Muscle layer of colon (tissue), 2 donors: ENCODE data around the gene STARD5.
"Not testable (repeated sequence)": the region's sequence is repeated elsewhere in the genome, so short reads cannot be mapped to it uniquely, and the experiment has no call there.

Experiments
- H3K27ac ChIP-seq: one replicate; pipeline ENCODE4 v1.7.0; 2013; ENCODE audit warnings: low read depth, mild to moderate bottlenecking, low read length, moderate library complexity
- H3K27me3 ChIP-seq, 2 donors: one replicate each; pipeline ENCODE4 v1.7.0; 2013; ENCODE audit warnings: low read length in 2 of 2, mild to moderate bottlenecking in 2 of 2; ENCODE audit not compliant: insufficient read depth in 2 of 2, control insufficient read depth in 1 of 2
- H3K36me3 ChIP-seq: one replicate; pipeline ENCODE4 v1.7.0; 2013; ENCODE audit warnings: mild to moderate bottlenecking, low read length; ENCODE audit not compliant: insufficient read depth
- H3K4me1 ChIP-seq: one replicate; pipeline ENCODE4 v1.7.0; 2013; ENCODE audit warnings: mild to moderate bottlenecking, low read length; ENCODE audit not compliant: insufficient read depth
- H3K4me3 ChIP-seq, 2 donors: one replicate each; pipeline ENCODE4 v1.7.0; 2013; ENCODE audit warnings: low read length in 2 of 2, low read depth in 1 of 2, mild to moderate bottlenecking in 1 of 2, moderate library complexity in 1 of 2
- H3K9ac ChIP-seq: one replicate; pipeline ENCODE4 v1.7.0; 2013; ENCODE audit warnings: low read length
- H3K9me3 ChIP-seq: one replicate; pipeline ENCODE4 v1.7.0; 2013; ENCODE audit warnings: mild to moderate bottlenecking, low read length
- donor health status: abdominal sarcoma.
- donor health status: Adenocarcinoma of cecum.

The STARD5 gene

GRCh38 chr15:81336568-81336967 is 12.6 kb upstream of the STARD5 start:
- H3K27me3 ChIP-seq, result no peaks in the 10 kb centered on the region
- H3K36me3 ChIP-seq, result no peaks in the 10 kb centered on the region
- H3K4me3 ChIP-seq, result no peak overlapping the region
- H3K27ac ChIP-seq, result no peak overlapping the region
- no peaks in the 10 kb centered on the region for H3K9me3 ChIP-seq
- H3K4me1 ChIP-seq, result peaks cover 15% of the 10 kb centered on the region
- H3K9ac ChIP-seq, result no peak overlapping the region

- Histone ChIP-seq H3K9me3 (no peaks in the 10 kb centered on the region), H3K4me1 (peaks cover 15% of the 10 kb centered on the region), H3K9ac (no peak overlapping the region), H3K4me3 (no peak overlapping the region), H3K36me3 (no peaks in the 10 kb centered on the region), H3K27me3 (no peaks in the 10 kb centered on the region), H3K27ac (no peak overlapping the region)
Measured at GRCh38 chr15:81335631-81336030, 11.7 kb upstream of the STARD5 start.

- no peak overlapping the region for H3K9ac ChIP-seq
- peaks cover 15% of the 10 kb centered on the region for H3K4me1 ChIP-seq
- H3K9me3 ChIP-seq, result no peaks in the 10 kb centered on the region
- H3K27me3 ChIP-seq, result no peaks in the 10 kb centered on the region
- H3K4me3 ChIP-seq, result no peak overlapping the region
- H3K36me3 ChIP-seq, result no peaks in the 10 kb centered on the region
- no peak overlapping the region for H3K27ac ChIP-seq
Measured at GRCh38 chr15:81334768-81335435, 11.0 kb upstream of the STARD5 start.

GRCh38 chr15:81333363-81333762 is 9.4 kb upstream of the STARD5 start:
- Histone ChIP-seq H3K9ac (no peak overlapping the region), H3K4me3 (no peak overlapping the region), H3K36me3 (no peaks in the 10 kb centered on the region), H3K27me3 (no peaks in the 10 kb centered on the region), H3K9me3 (no peaks in the 10 kb centered on the region), H3K27ac (no peak overlapping the region), H3K4me1 (peaks cover under 1% of the 10 kb centered on the region)

GRCh38 chr15:81332326-81332725 is 8.4 kb upstream of the STARD5 start:
- H3K9ac ChIP-seq, result no peak overlapping the region
- no peaks in the 10 kb centered on the region for H3K9me3 ChIP-seq

GRCh38 chr15:81331600-81331999 is 7.7 kb upstream of the STARD5 start:
- H3K27ac ChIP-seq, result no peak overlapping the region
- H3K9ac ChIP-seq, result no peak overlapping the region
- no peaks in the 10 kb centered on the region for H3K36me3 ChIP-seq
- no peaks in the 10 kb centered on the region for H3K4me1 ChIP-seq
- no peaks in the 10 kb centered on the region for H3K27me3 ChIP-seq
- H3K9me3 ChIP-seq, result no peaks in the 10 kb centered on the region
- H3K4me3 ChIP-seq, result no peak overlapping the region

More at GRCh38 chr15:81332326-81332725, 8.4 kb upstream of the STARD5 start:
- Histone ChIP-seq H3K27ac (no peak overlapping the region), H3K36me3 (no peaks in the 10 kb centered on the region), H3K4me3 (no peak overlapping the region), H3K4me1 (no peaks in the 10 kb centered on the region), H3K27me3 (no peaks in the 10 kb centered on the region)

- not testable (repeated sequence) for H3K4me1 ChIP-seq, H3K4me3 ChIP-seq, H3K9me3 ChIP-seq, H3K9ac ChIP-seq, H3K27me3 ChIP-seq, H3K27ac ChIP-seq, H3K36me3 ChIP-seq
Measured at GRCh38 chr15:81331141-81331540, 7.2 kb upstream of the STARD5 start.

- no peak overlapping the region for H3K4me3 ChIP-seq
- H3K27ac ChIP-seq, result no peak overlapping the region
- H3K9ac ChIP-seq, result no peak overlapping the region
- H3K4me1 ChIP-seq, result no peaks in the 10 kb centered on the region
- no peaks in the 10 kb centered on the region for H3K36me3 ChIP-seq
- H3K9me3 ChIP-seq, result no peaks in the 10 kb centered on the region
- H3K27me3 ChIP-seq, result no peaks in the 10 kb centered on the region
Measured at GRCh38 chr15:81330366-81331090, 6.6 kb upstream of the STARD5 start.

- H3K36me3 ChIP-seq, result no peaks in the 10 kb centered on the region
- no peaks in the 10 kb centered on the region for H3K9me3 ChIP-seq
- no peak overlapping the region for H3K27ac ChIP-seq
- H3K9ac ChIP-seq, result no peak overlapping the region
- H3K27me3 ChIP-seq, result no peaks in the 10 kb centered on the region
- no peak overlapping the region for H3K4me3 ChIP-seq
- H3K4me1 ChIP-seq, result peaks cover 4% of the 10 kb centered on the region
Measured at GRCh38 chr15:81329446-81329845, 5.5 kb upstream of the STARD5 start.

GRCh38 chr15:81327516-81327915 is 3.6 kb upstream of the STARD5 start:
- Histone ChIP-seq H3K27me3 (no peaks in the 10 kb centered on the region), H3K4me1 (peaks cover 16% of the 10 kb centered on the region), H3K9ac (no peak overlapping the region), H3K27ac (no peak overlapping the region), H3K9me3 (no peaks in the 10 kb centered on the region), H3K4me3 (no peak overlapping the region), H3K36me3 (no peaks in the 10 kb centered on the region)

- Histone ChIP-seq H3K9me3 (no peaks in the 10 kb centered on the region), H3K27ac (no peak overlapping the region), H3K4me3 (no peak overlapping the region), H3K9ac (no peak overlapping the region), H3K4me1 (peaks cover 21% of the 10 kb centered on the region), H3K36me3 (no peaks in the 10 kb centered on the region), H3K27me3 (no peaks in the 10 kb centered on the region)
Measured at GRCh38 chr15:81326466-81327212, 2.7 kb upstream of the STARD5 start.
